Measurements from ENCODE around the gene SYNGR1.
"Not testable (repeated sequence)": the region's sequence is repeated elsewhere in the genome, so short reads cannot be mapped to it uniquely, and the experiment has no call there.

SYNGR1 gene

DNA sequence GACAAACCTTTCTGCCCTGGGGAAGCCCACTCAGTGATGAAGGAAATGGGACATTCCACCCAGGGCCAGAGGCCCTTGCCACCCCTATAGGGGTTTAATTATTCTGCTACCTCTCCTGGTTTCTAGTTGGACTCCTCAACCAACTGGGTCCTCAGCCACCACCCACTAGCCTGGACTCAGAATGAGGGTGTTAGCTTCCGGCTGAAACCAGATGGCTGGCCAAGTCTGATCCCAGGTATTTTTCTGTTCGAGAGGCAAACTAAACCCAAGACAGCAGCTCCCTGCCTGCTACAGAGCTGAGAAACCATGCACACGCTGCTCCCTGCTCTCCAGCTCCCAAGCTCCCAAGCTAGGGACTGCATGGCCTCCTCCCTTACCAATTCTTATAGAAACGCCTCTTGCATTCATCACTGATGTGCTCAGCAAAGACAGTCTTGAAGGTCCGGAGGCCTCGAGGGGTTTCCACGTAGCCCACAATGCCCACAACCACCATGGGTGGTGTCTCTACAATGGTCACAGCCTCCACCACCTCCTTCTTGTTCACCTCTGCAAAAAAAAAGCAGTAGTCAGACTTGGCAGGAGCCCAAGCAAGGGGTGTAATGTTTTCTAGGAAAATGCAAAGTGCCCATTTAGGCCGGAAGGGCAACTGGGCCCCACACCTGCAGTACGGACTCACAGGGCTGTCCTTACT is 32.6 kb upstream of the SYNGR1 start:
- peak; percentile 32 for DNase-seq

DNA sequence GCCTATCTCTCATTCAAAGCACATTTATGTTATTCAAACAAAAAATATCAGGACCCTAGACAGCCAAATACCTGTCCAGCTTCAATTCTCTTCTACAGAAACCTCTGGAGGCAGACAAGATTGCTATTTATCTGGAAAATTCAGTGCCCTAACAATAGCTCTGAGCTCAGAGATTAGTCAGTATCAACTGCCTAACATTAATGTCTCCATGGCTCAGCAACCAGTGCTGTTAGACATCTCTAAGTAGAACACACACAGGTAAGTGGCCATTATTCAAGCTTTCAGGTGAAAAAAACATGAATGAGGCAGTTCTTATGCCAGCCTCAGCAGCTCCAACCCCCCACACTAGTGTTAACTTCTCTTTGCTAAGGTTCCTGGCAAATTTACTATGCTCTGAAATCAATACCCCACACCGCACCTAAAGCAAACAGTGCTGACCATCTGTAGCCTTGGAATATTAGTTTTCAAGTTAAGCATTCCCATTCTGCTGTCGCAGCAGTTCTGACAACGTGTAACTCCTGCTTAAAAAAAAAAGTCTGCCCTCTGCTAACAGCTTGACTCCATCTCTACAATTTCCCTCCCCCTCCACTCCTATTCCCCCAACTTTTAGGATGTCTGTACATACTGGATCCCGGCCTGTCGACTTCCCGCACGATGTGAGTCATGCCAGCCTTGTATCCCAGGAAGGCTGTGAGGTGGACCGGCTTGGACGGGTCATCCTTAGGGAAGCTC is 31.9 kb upstream of the SYNGR1 start:
- DNase-seq, result no peak

DNA sequence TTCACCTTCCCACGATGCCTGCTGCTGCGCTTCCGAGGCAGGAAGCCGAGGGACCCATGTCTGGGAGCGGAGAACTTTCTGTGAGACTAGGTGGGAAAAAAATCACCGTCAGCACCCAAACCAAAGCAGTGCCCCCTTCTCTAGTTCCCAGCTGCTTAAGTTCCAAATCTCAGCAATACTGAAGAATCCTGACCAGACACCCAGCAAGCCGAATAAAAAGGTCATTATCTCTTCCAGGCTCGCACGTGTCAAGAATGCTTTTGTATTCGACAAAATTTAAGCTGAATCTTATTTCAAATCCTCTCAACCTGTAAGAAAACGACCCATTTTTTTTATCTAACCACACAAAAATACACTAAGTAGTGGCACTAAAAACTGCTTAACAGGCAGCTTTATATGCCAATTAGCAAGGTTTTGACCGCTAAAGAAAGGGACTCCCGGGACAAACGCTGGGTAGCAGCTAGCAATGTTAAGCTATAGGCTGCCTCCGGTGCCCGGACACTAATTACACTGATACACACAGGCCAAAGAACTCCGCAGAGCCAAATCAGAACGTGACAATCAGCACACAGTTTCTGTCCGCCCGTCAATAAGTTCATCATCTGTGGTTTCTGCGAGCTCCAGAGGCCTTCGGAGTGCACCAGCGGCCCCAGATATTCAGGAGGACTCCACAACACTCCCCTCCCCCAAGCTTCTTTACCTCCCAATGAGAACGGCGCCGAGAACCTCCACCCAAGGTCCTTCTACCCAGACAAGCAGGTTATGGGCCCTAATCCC is 31.1 kb upstream of the SYNGR1 start:
- DNase-seq, result peak; percentile 58

DNA sequence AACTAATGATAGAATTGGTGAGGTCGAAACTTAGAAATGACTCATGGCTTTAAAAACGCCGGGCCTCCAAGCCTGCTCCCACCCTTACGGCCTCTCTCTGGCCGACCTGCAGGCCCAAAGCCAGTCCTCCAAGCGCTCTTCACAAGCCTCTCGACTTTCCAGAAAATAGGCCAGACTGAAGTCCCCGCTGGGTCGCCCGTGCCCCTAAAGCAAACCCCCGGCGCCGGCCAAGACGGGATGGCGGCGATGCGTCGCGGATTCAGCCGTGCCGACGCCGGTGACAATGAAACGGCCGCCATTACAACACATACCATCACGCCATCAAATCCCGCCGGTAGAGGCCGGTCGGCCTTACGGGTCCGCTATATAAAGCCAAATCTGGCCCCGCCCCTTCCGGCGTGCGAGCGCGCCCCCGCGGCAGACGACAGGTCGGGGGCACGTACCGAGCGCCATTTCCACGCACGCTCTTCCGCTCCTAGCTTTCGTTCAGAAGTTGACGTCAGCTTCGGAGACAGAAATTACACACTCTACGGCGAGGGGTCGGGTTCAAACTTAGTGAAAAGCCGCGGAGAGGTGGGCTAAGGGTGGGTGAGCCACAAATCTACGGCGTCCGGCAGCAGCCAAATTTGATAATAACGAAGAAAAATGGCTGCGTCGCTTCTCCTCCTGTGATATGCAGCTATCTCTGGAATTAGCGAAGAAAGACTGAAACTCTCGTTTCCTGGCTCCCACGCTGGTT is 30.3 kb upstream of the SYNGR1 start, which contains the start of gene RPL3:
TSS of gene RPL3 (minus strand) at position 340 of the 739 bp plus-strand sequence. CDS start at position 314, 26 bp downstream.
- peak; percentile 97 for DNase-seq

DNA sequence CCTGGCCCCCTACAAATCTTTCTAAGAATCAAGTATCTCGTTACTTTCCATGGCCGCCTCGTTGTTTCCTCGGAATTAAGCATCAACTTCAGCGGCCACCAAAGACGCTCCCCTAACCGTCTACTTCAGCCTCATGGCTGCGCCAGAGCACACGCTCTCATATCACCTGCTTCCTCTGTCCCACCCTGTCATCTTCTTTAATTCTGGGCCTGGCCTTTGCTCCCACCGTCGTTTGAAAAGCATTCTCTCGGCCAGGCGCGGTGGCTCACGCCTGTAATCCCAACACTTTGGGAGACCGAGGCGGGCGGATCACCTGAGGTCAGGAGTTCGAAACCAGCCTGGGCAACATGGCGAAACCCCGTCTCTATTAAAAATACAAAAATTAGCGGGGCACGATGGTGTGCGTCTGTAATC is 29.2 kb upstream of the SYNGR1 start:
- DNase-seq, result not testable (repeated sequence)

DNA sequence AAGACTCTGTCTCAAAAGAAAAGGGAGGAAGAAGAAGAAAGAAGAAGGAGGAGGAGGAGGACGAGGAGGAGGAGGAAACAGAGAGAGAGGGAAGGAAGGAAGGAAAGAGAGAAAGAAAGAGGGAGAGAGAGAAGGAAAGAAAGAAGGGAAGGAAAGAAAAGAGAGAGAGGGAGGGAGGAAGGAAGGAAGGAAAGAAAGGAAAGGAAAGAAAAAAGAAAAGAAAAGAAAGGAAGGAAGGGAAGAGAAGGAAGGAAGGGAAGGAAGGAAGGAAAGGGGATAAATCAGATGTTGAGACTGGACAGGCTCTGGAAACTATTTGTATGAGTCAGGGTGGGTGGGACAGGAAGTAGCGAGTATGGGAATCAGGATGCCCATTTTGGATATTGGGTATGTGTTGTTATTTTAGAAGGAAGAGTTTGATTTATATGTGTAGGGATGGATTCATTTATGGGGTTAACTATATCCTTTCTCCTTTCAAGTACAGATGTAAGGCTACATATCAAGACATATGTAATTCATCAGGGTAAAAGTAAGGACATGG is 24.3 kb upstream of the SYNGR1 start:
- DNase-seq, result no peak

DNA sequence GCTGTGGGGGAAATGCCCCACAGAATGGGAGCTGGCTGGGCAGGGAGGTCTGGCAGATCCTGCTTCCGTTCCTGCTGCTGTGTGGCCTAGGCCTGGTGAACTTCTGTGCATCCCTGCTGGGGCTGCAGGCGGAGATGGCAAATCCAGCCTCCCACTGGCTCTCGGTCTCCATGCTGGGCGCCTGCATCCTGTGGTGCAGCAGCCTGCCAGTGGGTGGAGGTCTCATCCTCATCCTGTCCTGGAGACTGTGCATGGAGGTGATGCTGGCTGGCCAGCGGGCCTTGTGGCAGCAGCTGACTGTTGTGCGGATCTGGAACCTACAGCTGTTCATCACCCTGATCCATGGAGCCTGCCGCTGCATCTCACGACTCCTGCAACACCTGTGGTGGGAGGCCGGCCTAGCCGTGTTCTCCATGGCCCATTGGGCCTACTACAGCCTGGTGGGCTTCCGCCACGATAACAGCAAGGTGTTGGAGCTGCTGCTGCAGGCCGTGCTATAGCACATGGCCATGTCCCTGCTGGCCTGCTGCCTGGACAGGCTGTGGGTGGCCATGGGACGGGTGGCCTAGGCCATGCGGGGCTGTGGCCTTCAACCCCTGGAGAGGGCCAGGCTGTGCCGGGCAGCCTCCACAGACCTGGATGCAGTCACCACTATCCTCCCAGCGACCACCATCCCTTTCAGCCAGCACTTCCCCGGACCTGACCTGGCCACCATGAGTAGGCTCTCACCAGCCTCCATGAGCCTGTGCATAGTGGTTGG is 21.6 kb upstream of the SYNGR1 start:
- DNase-seq, result no peak

DNA sequence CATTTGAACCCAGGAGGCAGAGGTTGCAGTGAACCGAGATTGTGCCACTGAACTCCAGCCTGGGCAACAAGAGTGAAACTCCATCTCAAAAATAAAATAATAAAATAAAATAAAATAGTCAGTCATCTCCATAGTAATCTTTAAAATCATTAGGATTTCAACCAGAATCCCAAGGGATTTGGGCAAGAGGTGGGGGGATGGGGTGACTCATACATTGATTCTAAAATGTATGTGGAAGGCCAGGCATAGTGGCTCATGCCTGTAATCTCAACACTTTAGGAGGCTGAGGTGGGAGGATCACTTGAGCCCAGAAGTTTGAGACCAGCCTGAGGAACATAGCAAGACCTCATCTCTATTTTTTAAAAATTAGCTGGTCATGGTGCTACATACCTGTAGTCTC is 19.2 kb upstream of the SYNGR1 start:
- DNase-seq, result not testable (repeated sequence)

DNA sequence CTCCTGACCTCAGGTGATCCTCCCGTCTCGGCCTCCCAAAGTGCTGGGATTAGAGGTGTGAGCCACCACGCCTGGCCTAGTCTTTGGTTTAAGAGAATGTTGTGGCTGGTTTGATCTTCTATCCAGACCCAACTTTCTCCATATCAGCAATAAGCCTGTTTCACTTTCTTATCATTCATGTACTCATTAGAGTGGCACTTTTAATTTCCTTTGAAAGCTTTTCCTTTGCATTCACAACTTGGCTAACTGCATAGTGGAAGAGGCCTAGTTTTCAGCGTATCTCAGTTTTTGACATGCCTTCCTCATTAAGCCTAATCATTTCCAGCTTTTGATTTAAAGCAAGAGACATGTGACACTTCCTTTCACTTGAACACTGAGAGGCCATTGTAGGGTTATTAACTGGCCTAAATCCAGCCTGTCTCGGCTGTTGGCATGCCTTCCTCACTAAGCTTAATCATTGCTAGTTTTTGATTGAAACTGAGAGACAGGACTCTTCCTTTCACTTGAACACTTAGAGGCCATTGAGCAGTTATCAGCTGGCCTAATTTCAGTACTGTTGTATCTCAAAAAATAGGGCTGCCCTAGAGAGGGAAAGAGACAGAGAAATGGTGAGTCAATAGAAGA is 17.2 kb upstream of the SYNGR1 start:
- no peak for DNase-seq

DNA sequence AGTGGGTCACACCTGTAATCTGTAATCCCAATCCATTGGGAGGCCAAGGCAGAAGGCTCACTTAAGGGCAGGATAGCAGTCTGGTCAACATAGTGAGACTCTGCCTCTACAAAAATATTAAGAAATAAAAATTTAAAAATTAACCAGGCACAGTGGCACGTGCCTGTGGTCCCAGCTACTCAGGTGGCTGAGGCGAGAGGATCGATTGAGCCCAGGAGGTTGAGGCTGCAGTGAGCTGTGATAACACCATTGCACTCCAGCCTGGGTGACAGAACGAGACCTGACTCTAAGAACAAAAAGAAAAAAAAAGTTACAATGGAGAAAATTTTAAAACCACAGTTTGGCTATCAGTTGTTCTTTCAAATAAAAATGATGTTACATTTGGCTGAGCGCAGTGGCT is 13.4 kb upstream of the SYNGR1 start:
- DNase-seq, result no peak

DNA sequence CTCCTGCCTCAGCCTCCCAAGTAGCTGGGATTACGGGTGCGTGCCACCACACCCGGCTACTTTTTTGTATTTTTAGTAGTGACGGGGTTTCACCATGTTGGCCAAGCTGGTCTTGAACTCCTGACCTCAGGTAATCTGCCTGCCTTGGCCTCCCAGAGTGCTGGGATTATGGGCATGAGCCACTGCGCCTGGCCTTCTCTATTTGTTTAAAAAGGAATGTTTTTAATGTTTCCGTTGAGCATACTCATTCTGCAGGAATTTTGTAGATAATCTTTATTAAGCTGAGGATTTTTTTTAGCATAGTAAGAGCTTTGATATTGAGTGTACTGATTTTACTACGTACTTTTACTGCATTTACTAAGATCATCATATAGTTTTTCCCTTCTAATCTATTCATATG is 10.0 kb upstream of the SYNGR1 start:
- DNase-seq, result not testable (repeated sequence)

DNA sequence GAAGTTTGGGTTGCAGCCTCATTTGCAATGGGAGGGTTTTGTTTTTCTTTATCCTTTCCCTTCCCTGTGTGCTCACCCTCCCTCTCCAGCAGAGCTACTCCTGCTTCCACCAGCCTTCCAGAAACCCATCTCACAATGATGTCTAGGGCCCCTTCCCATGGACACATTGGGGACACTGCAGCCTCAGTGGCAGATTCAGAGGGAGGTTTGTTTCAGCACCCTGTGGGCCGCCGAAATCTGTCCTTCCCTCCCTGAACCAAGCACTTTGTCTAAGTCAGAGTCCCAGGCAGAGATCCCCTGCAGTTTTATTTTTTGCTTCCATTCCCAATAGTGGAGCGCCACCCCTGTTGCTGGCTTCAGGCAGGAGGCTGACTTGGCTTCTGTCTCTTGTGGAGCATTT is 8.6 kb upstream of the SYNGR1 start:
- DNase-seq, result no peak

DNA sequence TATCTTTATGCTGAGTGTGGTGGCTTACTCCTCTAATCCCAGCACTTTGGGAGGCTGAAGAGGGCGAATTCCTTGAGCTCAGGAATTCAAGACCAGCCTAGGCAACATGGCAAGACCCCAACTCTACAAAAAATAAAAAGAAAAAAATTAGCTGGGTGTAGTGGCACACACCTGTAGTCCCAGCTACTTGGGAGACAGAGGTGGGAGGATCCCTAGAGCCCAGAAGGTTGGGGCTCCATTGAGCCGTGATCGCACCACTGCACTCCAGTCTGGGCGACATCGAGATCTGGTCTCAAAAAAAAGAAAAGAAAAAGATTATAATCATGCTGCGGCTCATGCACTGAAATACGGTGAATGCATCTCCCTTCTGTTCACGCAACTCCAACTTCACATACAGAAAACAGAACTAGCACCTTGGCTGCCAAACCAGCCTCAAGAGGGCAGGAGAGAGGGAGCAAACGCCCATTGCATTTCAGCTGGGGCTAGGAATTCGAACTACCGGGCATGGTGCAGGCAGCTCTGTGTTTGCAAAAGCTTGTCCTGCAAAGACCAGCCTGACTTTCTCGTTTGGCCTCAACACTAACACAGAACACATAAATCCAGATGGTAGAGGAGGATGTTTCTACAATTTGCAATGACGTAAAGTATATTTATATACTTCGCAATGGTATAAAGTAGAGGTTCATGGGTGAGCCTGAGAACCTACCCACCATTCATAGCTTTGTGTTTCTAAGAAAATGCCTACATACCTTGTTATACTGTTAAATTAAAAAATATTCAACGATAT is 6.3 kb upstream of the SYNGR1 start:
- DNase-seq, result peak; percentile 63

DNA sequence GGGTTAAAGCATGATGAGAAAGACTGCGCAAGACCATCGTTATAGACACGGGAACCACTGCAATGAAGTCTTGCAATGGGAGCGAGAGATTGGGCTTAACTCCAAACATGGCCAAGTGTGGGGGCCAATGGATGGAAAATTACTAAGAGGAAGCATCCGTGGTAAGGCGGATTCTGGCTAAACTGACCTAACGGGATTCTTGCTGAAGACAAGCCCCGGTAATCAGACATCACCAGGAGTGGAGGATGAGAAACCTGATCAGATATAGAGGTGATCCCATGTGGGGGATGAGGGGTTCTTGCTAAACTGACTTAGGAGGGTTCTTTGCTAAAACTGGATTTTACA is 5.8 kb upstream of the SYNGR1 start:
- no peak for DNase-seq

DNA sequence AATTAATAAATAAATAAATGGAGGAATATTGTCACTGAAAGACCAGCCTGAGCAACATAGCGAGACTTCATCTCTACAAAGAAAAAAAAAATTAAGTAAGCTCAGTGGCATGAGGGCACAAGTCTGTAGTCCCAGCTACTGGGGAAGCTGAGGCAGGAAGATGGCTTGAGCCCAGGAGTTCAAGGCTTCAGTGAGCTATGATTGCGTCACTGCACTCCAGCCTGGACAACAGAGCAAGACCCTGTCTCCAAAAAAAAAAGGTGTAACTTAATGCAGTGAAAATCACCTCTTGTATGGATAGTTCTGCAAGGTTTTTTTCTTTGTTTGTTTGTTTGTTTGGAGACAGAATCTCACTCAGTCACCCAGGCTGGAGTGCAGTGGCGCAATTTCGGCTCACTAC is 4.6 kb upstream of the SYNGR1 start:
- DNase-seq, result no peak

DNA sequence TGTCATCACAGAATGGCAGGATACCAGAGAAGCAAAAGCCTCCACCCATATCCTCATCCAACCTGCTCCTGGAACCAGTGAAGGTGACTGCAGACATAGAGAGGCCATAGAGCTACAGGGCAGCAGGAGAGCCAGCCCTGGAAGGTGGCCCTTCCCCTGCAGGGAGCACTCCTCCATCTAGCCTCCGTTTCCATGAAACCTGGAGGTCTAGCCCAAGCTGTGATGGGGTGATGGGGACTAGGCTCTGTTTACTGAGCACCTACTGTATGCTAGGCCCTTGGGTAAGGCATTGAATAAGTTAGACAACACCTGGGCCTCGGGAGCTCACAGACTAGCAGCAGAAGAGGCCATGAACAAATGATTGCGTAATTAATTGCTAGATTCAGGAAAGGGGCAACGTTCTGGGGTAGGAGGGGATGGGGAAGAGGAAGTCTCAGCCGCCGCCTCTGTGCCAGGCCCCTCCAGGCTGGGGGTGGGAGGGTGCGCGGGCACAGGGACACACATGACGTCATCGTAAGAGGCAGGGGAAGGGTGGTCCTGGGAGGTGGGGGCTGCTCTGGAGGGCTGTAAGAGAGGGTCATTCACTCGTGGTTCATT is 784 bp upstream of the SYNGR1 start:
- DNase-seq, result no peak

DNA sequence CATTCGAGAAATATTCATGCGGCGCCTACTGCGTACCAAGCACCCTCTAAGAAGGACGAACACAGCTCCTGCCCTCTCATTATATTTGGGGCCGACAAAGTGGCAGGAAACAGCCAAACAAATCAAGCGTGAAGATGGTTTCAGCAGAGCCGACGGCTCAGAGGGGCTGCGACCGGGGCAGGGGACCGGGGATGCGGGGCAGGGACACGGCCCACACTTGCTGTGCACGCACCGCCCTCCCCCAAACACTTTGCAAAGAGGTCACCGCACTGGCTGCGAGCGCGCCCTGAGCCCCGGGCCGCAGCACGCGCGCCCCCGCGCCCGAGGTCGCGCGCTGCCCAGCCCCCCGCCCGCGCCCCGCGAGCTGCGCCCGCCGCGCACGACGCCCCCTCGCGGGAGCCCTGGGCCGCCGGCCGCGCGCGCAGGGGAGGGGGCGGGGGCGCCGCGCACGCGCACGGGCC is 255 bp upstream of the SYNGR1 start:
- DNase-seq, result no peak

DNA sequence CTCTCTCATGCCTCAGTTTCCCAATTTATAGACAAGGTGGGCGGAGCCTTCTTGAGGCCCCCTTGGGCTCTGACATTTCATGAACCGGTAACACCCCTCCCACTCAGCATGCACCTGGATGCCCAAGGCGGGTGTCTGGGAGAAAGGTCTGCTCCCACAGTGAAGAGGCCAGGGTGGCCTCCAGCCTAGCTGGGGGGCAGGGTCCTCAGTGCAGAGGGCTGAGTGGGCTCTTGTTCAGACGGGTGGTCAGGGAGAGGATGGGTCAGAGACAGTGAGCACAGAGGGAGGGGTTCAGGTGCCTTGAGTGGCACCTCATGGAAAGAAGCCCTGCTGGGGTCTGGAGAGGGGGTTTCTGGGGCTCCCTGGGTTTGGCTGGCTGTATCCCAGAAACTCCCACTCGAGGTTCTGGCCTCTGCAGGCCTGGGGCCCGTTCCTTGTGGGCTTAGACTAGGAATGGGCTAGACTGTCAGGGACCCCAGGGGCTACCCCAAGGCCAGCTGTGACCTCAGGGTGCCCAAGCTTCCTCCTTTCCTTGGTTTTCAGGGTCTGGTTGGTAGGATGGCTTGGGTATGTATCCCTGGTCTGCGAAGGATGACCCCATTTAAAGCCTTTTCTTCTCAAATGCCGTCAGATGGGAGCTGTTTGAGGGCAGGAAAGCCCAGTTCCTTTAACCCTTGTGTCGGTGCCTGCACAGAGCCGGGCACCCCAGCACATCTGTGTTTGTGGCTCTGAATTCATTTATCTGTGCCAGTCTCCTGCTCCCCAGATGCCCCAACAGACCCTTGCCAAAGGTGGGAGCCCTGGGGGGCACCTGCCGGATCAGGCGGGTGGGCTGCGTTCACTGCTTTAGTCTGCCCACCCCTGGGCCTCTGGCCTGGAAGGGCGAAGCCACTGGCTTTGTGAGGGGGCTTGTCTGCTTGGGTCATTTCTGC is 1.2 kb downstream of the SYNGR1 start:
- DNase-seq, result no peak

DNA sequence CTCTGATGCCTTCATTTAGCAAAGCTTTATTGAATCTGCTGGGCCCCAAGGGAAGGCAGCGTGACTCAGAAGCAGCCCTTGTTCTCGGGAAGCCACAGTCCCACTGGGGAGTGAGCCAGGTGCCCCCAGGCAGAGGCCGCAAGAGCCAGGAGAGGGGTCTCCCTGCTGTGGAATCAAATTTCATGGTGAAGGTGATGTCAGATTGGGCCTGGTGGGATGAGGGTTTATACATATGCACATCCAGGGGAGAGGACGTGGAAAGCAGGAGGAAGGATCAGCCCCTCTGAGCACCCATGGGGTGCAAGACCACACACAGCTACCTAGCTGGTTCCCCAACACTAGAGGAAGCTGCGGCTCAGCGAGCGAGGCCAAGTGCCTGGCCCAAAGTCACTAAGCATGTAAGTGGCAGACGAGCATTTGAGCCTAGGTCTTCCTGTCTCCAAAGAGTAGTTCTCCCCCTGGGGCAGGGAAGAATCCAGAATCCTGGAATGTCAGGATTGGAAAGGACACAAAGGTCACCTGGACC is 2.0 kb downstream of the SYNGR1 start:
- no peak for DNase-seq

Measured in stimulated activated CD4-positive, alpha-beta T cell treated with anti-CD3 and anti-CD28 coated beads, Interleukin-4, amount 100 ng/mL, for 24 hours (primary cell).